Medulla oblongata (tissue), 1 donor: ENCODE results near the gene CBLN2.

Experiments
- DNase-seq: peaks from one replicate; pipeline ENCODE4 v3.0.0-alpha.2; 2015; ENCODE audit errors: extremely low spot score

Gene CBLN2

GRCh38 chr18:72544092-72544886, at the start of gene CBLN2:
Gene CBLN2 (minus strand): TSS chr18:72544342. CDS start chr18:72542160, 2,182 bp downstream.
- DNase-seq: peak; percentile 73

- no peak for DNase-seq
Measured at GRCh38 chr18:72588360-72588759, 44.2 kb upstream of the CBLN2 start.

GRCh38 chr18:72584787-72585186, 40.6 kb upstream of the CBLN2 start:
- DNase-seq: no peak

GRCh38 chr18:72581976-72582375, 37.8 kb upstream of the CBLN2 start:
- DNase-seq: no peak

GRCh38 chr18:72572896-72573295, 28.8 kb upstream of the CBLN2 start:
- no peak for DNase-seq

GRCh38 chr18:72566290-72566689, 22.1 kb upstream of the CBLN2 start:
- DNase-seq: no peak

- DNase-seq: no peak
Measured at GRCh38 chr18:72555968-72556367, 11.8 kb upstream of the CBLN2 start.

GRCh38 chr18:72555101-72555500, 11.0 kb upstream of the CBLN2 start:
- no peak for DNase-seq

- DNase-seq: no peak
Measured at GRCh38 chr18:72543357-72544055, 636 bp downstream of the CBLN2 start.

- no peak for DNase-seq
Measured at GRCh38 chr18:72542984-72543356, 1.2 kb downstream of the CBLN2 start.

- DNase-seq: no peak
Measured at GRCh38 chr18:72542342-72542741, 1.8 kb downstream of the CBLN2 start.

GRCh38 chr18:72541871-72542332, 2.2 kb downstream of the CBLN2 start:
- no peak for DNase-seq

GRCh38 chr18:72539901-72540300, 4.2 kb downstream of the CBLN2 start:
- DNase-seq: no peak

- DNase-seq: peak; percentile 24
Measured at GRCh38 chr18:72530622-72531021, 13.5 kb downstream of the CBLN2 start.

GRCh38 chr18:72504866-72505265, 39.3 kb downstream of the CBLN2 start:
- DNase-seq: no peak

- DNase-seq: no peak
Measured at GRCh38 chr18:72502671-72503431, 41.3 kb downstream of the CBLN2 start.

GRCh38 chr18:72492497-72492896, 51.6 kb downstream of the CBLN2 start:
- DNase-seq: no peak
